Mesendoderm (in vitro differentiated cells): ENCODE data around the gene TXNDC16.

Experiments
- DNase-seq: peaks from one replicate; pipeline ENCODE4 v3.0.0; 2013
- H2AK5ac ChIP-seq: 2 replicates; pipeline ENCODE4 v1.6.1; 2013; ENCODE audit warnings: low read length, inconsistent platforms
- H2BK120ac ChIP-seq: 2 replicates; pipeline ENCODE4 v1.6.1; 2013; ENCODE audit warnings: low read depth, mild to moderate bottlenecking, low read length, moderate library complexity, mixed read lengths
- H2BK15ac ChIP-seq: replicated peaks from 2 replicates; pipeline ENCODE4 v1.6.1; 2013; ENCODE audit warnings: low read depth, mild to moderate bottlenecking, moderate library complexity
- H2BK5ac ChIP-seq: 2 replicates; pipeline ENCODE4 v1.6.1; 2013; ENCODE audit warnings: low read length, inconsistent platforms
- H3K18ac ChIP-seq: 2 replicates; pipeline ENCODE4 v1.6.1; 2013; ENCODE audit warnings: mild to moderate bottlenecking, low read length, mixed read lengths
- H3K23ac ChIP-seq: one replicate; pipeline ENCODE4 v1.6.1; 2013; ENCODE audit warnings: low read length
- H3K27ac ChIP-seq: 2 replicates; pipeline ENCODE4 v1.5.1; 2013; ENCODE audit warnings: low read depth, mild to moderate bottlenecking, inconsistent platforms, low read length, moderate library complexity
- H3K27me3 ChIP-seq: 2 replicates; pipeline ENCODE4 v1.6.1; 2013; ENCODE audit warnings: low read length, control low read depth, mild to moderate bottlenecking, inconsistent platforms; ENCODE audit not compliant: insufficient read depth, poor library complexity
- H3K36me3 ChIP-seq: 2 replicates; pipeline ENCODE4 v1.6.1; 2013; ENCODE audit warnings: low read length, inconsistent platforms; ENCODE audit not compliant: control insufficient read depth, insufficient read depth
- H3K4ac ChIP-seq: one replicate; pipeline ENCODE4 v1.6.1; 2013; ENCODE audit warnings: low read depth, mild to moderate bottlenecking, low read length, moderate library complexity
- H3K4me1 ChIP-seq: 2 replicates; pipeline ENCODE4 v1.6.1; 2013; ENCODE audit warnings: low read depth, low read length, inconsistent platforms; ENCODE audit not compliant: control insufficient read depth
- H3K4me2 ChIP-seq: 2 replicates; pipeline ENCODE4 v1.6.1; 2013; ENCODE audit warnings: low read length
- H3K4me3 ChIP-seq: 2 replicates; pipeline ENCODE4 v1.5.1; 2013; ENCODE audit warnings: mild to moderate bottlenecking, low read length
- H3K56ac ChIP-seq: one replicate; pipeline ENCODE4 v1.6.1; 2013; ENCODE audit warnings: low read length
- H3K79me1 ChIP-seq: 2 replicates; pipeline ENCODE4 v1.6.1; 2013; ENCODE audit warnings: low read length, inconsistent platforms
- H3K79me2 ChIP-seq: 2 replicates; pipeline ENCODE4 v1.6.1; 2013; ENCODE audit warnings: mild to moderate bottlenecking, low read length; ENCODE audit not compliant: control insufficient read depth, insufficient read depth
- H3K9ac ChIP-seq: 2 replicates; pipeline ENCODE4 v1.6.1; 2013; ENCODE audit warnings: low read length, inconsistent platforms
- H4K5ac ChIP-seq: one replicate; pipeline ENCODE4 v1.6.1; 2013; ENCODE audit warnings: low read length
- H4K8ac ChIP-seq: one replicate; pipeline ENCODE4 v1.6.1; 2013; ENCODE audit warnings: low read depth, mild to moderate bottlenecking, control low read depth, low read length, moderate library complexity
- WGBS: extraction: QIAGEN DNeasy Blood & Tissue Kit; methylation state at CpG from one replicate; pipeline ENCODE4 v1.1.7; 2013; ENCODE audit warnings: low lambda C conversion rate, missing lambda C conversion rate; ENCODE audit not compliant: insufficient coverage; ENCODE audit errors: extremely low coverage; 5-methylcytosine and 5-hydroxymethylcytosine counted together

TXNDC16 gene

GRCh38 chr14:52458721-52459085, 93.6 kb downstream of the TXNDC16 start:
- no peak overlapping the region for H3K9ac ChIP-seq
- H2BK15ac ChIP-seq, result no peak overlapping the region
- no peak overlapping the region for H4K8ac ChIP-seq
- H4K5ac ChIP-seq, result no peak overlapping the region
- H2AK5ac ChIP-seq, result no peak overlapping the region
- DNase-seq, result no peak
- H3K56ac ChIP-seq, result no peak overlapping the region
- no peak overlapping the region for H3K4ac ChIP-seq
- 100% methylated on average over 1 of the region's 1 CpG for WGBS
- H3K27ac ChIP-seq, result no peak overlapping the region
- no peak overlapping the region for H3K23ac ChIP-seq
- H3K79me1 ChIP-seq, result no peaks in the 10 kb centered on the region
- H3K27me3 ChIP-seq, result no peaks in the 10 kb centered on the region
- no peak overlapping the region for H3K18ac ChIP-seq
- no peaks in the 10 kb centered on the region for H3K4me1 ChIP-seq
- no peak overlapping the region for H3K4me3 ChIP-seq
- no peaks in the 10 kb centered on the region for H3K79me2 ChIP-seq
- H3K4me2 ChIP-seq, result no peak overlapping the region
- H2BK5ac ChIP-seq, result no peak overlapping the region
- no peak overlapping the region for H2BK120ac ChIP-seq
- no peaks in the 10 kb centered on the region for H3K36me3 ChIP-seq

GRCh38 chr14:52457411-52457810, 94.9 kb downstream of the TXNDC16 start:
- H3K4me2 ChIP-seq, result no peak overlapping the region
- H3K18ac ChIP-seq, result no peak overlapping the region
- no peak overlapping the region for H2BK5ac ChIP-seq
- no peak for DNase-seq
- H3K79me2 ChIP-seq, result no peaks in the 10 kb centered on the region
- no peak overlapping the region for H2AK5ac ChIP-seq
- no peaks in the 10 kb centered on the region for H3K27me3 ChIP-seq
- H3K4me1 ChIP-seq, result no peaks in the 10 kb centered on the region
- no peak overlapping the region for H2BK120ac ChIP-seq
- no peak overlapping the region for H3K23ac ChIP-seq
- H4K5ac ChIP-seq, result no peak overlapping the region
- no peaks in the 10 kb centered on the region for H3K36me3 ChIP-seq
- no peak overlapping the region for H3K56ac ChIP-seq
- no peak overlapping the region for H3K9ac ChIP-seq
- H3K4me3 ChIP-seq, result no peak overlapping the region
- H3K27ac ChIP-seq, result no peak overlapping the region
- H3K79me1 ChIP-seq, result no peaks in the 10 kb centered on the region
- no peak overlapping the region for H4K8ac ChIP-seq
- H2BK15ac ChIP-seq, result no peak overlapping the region
- H3K4ac ChIP-seq, result no peak overlapping the region

GRCh38 chr14:52455291-52456088, 96.8 kb downstream of the TXNDC16 start:
- H2BK5ac ChIP-seq, result no peak overlapping the region
- no peak overlapping the region for H2AK5ac ChIP-seq
- H3K27ac ChIP-seq, result no peak overlapping the region
- no peak overlapping the region for H4K8ac ChIP-seq
- WGBS, result no CpG with 5 or more reads among the region's 3 CpGs
- no peak overlapping the region for H2BK15ac ChIP-seq
- H3K4me1 ChIP-seq, result no peaks in the 10 kb centered on the region
- no peak overlapping the region for H4K5ac ChIP-seq
- H3K56ac ChIP-seq, result no peak overlapping the region
- no peak overlapping the region for H3K9ac ChIP-seq
- H3K4me3 ChIP-seq, result no peak overlapping the region
- H3K23ac ChIP-seq, result no peak overlapping the region
- no peaks in the 10 kb centered on the region for H3K79me1 ChIP-seq
- no peak overlapping the region for H2BK120ac ChIP-seq
- no peaks in the 10 kb centered on the region for H3K79me2 ChIP-seq
- DNase-seq, result no peak
- no peaks in the 10 kb centered on the region for H3K36me3 ChIP-seq
- H3K4ac ChIP-seq, result no peak overlapping the region
- H3K18ac ChIP-seq, result no peak overlapping the region
- no peaks in the 10 kb centered on the region for H3K27me3 ChIP-seq
- no peak overlapping the region for H3K4me2 ChIP-seq

GRCh38 chr14:52447236-52447635, 105.1 kb downstream of the TXNDC16 start:
- Histone ChIP-seq H2BK15ac (no peak overlapping the region), H3K27ac (no peak overlapping the region), H3K4me2 (no peak overlapping the region), H3K4me3 (no peak overlapping the region), H3K4me1 (no peaks in the 10 kb centered on the region), H3K23ac (no peak overlapping the region), H2BK5ac (no peak overlapping the region), H3K79me1 (no peaks in the 10 kb centered on the region), H3K18ac (no peak overlapping the region), H2BK120ac (no peak overlapping the region), H3K27me3 (no peaks in the 10 kb centered on the region), H3K9ac (no peak overlapping the region), H3K79me2 (no peaks in the 10 kb centered on the region), H4K8ac (no peak overlapping the region), H4K5ac (no peak overlapping the region), H2AK5ac (no peak overlapping the region), H3K56ac (no peak overlapping the region), H3K36me3 (no peaks in the 10 kb centered on the region), H3K4ac (no peak overlapping the region)
- WGBS, result no CpG with 5 or more reads among the region's 3 CpGs
- no peak for DNase-seq

- H2BK5ac ChIP-seq, result no peak overlapping the region
- no peak overlapping the region for H4K8ac ChIP-seq
- no peak overlapping the region for H3K9ac ChIP-seq
- no peak overlapping the region for H3K4me2 ChIP-seq
- H3K4me1 ChIP-seq, result no peaks in the 10 kb centered on the region
- H2AK5ac ChIP-seq, result no peak overlapping the region
- no peak overlapping the region for H3K56ac ChIP-seq
- no peaks in the 10 kb centered on the region for H3K27me3 ChIP-seq
- H3K18ac ChIP-seq, result no peak overlapping the region
- H3K23ac ChIP-seq, result no peak overlapping the region
- H3K4me3 ChIP-seq, result no peak overlapping the region
- H3K36me3 ChIP-seq, result no peaks in the 10 kb centered on the region
- H3K27ac ChIP-seq, result no peak overlapping the region
- H3K79me1 ChIP-seq, result no peaks in the 10 kb centered on the region
- no peak overlapping the region for H3K4ac ChIP-seq
- no peak overlapping the region for H2BK15ac ChIP-seq
- no peak for DNase-seq
- H2BK120ac ChIP-seq, result no peak overlapping the region
- H3K79me2 ChIP-seq, result no peaks in the 10 kb centered on the region
- H4K5ac ChIP-seq, result no peak overlapping the region
Measured at GRCh38 chr14:52446355-52446754, 106.0 kb downstream of the TXNDC16 start.

GRCh38 chr14:52443506-52443905, 108.8 kb downstream of the TXNDC16 start:
- H2BK120ac ChIP-seq, result no peak overlapping the region
- no peak for DNase-seq
- H3K79me2 ChIP-seq, result no peaks in the 10 kb centered on the region
- no peak overlapping the region for H3K23ac ChIP-seq
- H3K79me1 ChIP-seq, result no peaks in the 10 kb centered on the region
- H2BK15ac ChIP-seq, result no peak overlapping the region
- H3K4ac ChIP-seq, result no peak overlapping the region
- H3K18ac ChIP-seq, result no peak overlapping the region
- no peak overlapping the region for H3K9ac ChIP-seq
- H3K4me2 ChIP-seq, result no peak overlapping the region
- H4K8ac ChIP-seq, result no peak overlapping the region
- H4K5ac ChIP-seq, result no peak overlapping the region
- no peak overlapping the region for H2AK5ac ChIP-seq
- H3K56ac ChIP-seq, result no peak overlapping the region
- H2BK5ac ChIP-seq, result no peak overlapping the region
- H3K27me3 ChIP-seq, result no peaks in the 10 kb centered on the region
- H3K4me1 ChIP-seq, result no peaks in the 10 kb centered on the region
- no peak overlapping the region for H3K4me3 ChIP-seq
- H3K36me3 ChIP-seq, result no peaks in the 10 kb centered on the region
- H3K27ac ChIP-seq, result no peak overlapping the region
